ENCODE results near the gene SLC25A52.
A peak's percentile ranks its signal among the peaks of the same experiment; 100 is the strongest.

Gene SLC25A52

DNA sequence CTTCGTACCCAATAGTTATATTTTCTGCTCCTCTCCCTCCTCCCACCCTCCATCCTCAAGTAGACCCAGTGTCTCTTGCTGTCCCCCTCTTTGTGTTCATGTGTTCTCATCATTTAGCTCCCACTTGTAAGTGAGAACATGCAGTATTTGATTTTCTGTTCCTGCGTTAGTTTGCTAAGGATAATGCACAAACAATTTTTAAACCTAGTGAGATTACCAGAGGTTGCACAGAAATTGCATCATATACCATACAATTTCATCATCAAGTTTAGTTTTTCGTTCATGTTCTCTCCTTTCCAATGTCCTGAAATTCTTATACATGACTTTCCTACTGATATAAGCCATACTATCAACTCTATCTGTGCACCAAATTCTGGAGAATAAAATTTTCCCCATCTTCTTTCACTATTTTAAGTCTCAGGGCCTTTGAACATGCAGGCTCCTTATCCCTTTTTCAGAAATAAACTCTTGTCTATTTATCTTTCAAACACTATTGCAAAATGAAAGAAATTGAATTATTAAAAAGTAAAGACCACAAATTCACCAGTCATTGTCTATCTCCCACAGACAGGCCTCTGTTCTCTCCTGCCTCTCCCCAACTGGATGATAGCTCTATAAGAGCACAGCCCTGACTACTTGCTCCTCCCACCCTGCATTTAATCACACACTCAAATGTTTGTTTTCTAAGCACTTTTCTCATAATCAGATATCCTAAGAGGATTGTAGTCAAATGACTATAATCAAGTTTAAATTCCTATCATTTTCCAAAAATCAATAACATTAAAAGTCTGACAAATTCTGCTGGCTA, 49.1 kb downstream of the SLC25A52 start:
- TF ChIP-seq, protein P1, sequence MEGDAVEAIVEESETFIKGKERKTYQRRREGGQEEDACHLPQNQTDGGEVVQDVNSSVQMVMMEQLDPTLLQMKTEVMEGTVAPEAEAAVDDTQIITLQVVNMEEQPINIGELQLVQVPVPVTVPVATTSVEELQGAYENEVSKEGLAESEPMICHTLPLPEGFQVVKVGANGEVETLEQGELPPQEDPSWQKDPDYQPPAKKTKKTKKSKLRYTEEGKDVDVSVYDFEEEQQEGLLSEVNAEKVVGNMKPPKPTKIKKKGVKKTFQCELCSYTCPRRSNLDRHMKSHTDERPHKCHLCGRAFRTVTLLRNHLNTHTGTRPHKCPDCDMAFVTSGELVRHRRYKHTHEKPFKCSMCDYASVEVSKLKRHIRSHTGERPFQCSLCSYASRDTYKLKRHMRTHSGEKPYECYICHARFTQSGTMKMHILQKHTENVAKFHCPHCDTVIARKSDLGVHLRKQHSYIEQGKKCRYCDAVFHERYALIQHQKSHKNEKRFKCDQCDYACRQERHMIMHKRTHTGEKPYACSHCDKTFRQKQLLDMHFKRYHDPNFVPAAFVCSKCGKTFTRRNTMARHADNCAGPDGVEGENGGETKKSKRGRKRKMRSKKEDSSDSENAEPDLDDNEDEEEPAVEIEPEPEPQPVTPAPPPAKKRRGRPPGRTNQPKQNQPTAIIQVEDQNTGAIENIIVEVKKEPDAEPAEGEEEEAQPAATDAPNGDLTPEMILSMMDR (IDR thresholded peaks at IDR 0.05; ENCODE audit: insufficient read depth, low read depth, low read length, missing control alignments), result no peak
- no peak for DNase-seq (ENCODE audit: low read depth)
- H3K4me3 ChIP-seq (ENCODE audit: low read depth, low read length), result no peak overlapping the region

DNA sequence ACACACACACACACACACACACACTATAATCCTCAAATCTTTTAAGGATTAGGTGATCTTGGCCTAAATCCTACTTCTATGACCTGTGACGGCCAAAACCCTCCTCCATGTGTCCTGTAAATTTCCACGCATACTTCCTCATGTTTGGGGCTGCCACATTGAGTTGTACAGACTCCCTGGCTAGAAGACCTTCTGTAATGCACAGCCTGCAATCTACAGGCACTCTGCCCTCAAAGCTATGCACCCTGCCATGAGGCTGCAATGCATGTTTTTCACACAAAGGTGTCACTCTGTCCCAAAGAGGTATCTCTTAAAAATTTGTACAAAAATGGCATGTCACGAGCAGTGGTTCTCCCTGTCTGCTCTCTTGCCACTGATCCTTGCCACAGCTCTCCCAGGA, 49.9 kb downstream of the SLC25A52 start:
- peak; percentile 62 for DNase-seq (ENCODE audit: low read depth)
- TF ChIP-seq, protein P1 (IDR thresholded peaks at IDR 0.05; ENCODE audit: insufficient read depth, low read depth, low read length, missing control alignments), result peak; percentile 28
- no peak overlapping the region for H3K4me3 ChIP-seq (ENCODE audit: low read depth, low read length)

Measured in GM12865 (cell line).